ENCODE measurements around the gene IL25. TPM values are rescaled to one million over a fixed set of nuclear protein-coding genes. Genes with fewer than 3 reads are reported as not detected.

The IL25 gene
- total and polyA plus RNA-seq, 2 of the 8 experiments (the other 6 are each of a cell fraction or from before 2014, with no cell fraction given), result not detected

DNA sequence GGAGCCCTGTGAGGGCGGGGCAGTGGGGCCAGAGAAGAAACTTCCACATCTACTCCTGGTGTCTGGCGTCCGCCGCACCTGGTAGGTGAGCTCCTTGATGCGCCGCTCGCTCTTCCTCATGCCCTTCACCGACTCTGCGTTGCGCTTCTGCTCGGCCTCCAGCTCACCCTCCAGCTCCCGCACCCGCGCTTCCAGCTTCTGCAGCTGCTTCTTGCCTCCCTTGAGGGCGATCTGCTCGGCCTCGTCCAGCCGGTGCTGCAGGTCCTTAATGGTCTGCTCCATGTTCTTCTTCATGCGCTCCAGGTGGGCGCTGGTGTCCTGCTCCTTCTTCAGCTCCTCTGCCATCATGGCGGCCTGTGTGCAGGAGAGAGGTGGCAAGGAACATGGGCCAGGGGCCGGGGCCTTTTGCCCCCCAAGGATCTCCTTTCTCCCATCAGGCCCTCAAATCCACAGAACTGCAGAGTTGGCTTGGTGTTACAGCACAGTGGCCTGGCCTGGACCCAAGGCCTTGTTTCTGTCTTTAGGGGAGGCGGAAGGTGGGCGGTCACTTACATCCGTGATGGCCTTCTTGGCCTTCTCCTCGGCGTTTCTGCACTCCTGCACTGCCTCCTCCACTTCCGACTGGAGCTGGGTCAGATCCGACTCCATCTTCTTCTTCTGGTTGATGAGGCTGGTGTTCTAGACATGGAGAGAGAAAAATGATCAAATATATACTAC, 11.9 kb downstream of the IL25 start:
- POLR2A ChIA-PET (ENCODE audit: partially characterized antibody), result no interaction called here
- TF ChIP-seq, protein P1, sequence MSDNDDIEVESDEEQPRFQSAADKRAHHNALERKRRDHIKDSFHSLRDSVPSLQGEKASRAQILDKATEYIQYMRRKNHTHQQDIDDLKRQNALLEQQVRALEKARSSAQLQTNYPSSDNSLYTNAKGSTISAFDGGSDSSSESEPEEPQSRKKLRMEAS (IDR thresholded peaks at IDR 0.05), result no peak
- TF ChIP-seq KDM1A (IDR thresholded peaks at IDR 0.05; ENCODE audit: borderline replicate concordance, low read length) (no peak), CEBPB (IDR thresholded peaks at IDR 0.05; ENCODE audit: low read depth, low read length) (no peak), NRF1 (IDR thresholded peaks at IDR 0.05; ENCODE audit: low read depth, low read length) (no peak), HDAC6 (IDR thresholded peaks at IDR 0.05; ENCODE audit: low read depth, low read length) (no peak), SP2 (IDR thresholded peaks at IDR 0.05; ENCODE audit: low read length) (no peak), EZH2 (IDR thresholded peaks at IDR 0.05; ENCODE audit: low read depth, low read length, severe bottlenecking) (no peak), KDM5A (IDR thresholded peaks at IDR 0.05; ENCODE audit: low read length) (no peak), SP1 (IDR thresholded peaks at IDR 0.05; ENCODE audit: low read depth, low read length) (no peak)
- TF ChIP-seq, protein P2, sequence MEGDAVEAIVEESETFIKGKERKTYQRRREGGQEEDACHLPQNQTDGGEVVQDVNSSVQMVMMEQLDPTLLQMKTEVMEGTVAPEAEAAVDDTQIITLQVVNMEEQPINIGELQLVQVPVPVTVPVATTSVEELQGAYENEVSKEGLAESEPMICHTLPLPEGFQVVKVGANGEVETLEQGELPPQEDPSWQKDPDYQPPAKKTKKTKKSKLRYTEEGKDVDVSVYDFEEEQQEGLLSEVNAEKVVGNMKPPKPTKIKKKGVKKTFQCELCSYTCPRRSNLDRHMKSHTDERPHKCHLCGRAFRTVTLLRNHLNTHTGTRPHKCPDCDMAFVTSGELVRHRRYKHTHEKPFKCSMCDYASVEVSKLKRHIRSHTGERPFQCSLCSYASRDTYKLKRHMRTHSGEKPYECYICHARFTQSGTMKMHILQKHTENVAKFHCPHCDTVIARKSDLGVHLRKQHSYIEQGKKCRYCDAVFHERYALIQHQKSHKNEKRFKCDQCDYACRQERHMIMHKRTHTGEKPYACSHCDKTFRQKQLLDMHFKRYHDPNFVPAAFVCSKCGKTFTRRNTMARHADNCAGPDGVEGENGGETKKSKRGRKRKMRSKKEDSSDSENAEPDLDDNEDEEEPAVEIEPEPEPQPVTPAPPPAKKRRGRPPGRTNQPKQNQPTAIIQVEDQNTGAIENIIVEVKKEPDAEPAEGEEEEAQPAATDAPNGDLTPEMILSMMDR (IDR thresholded peaks at IDR 0.05; ENCODE audit: control extremely low read depth in 1 of 3, insufficient read depth in 1 of 3, low read depth in 1 of 3, low read length in 3 of 3), result no peak

More for the DNA sequence above, 11.9 kb downstream of the IL25 start:
- no peak overlapping the region for H4K5ac ChIP-seq (ENCODE audit: insufficient read length, low read depth, low read length)
- WGBS, 2 experiments (ENCODE audit: extremely low coverage in 1 of 2, insufficient coverage in 1 of 2, insufficient read length in 1 of 2, insufficient replicate concordance in 2 of 2, low coverage in 1 of 2, low lambda C conversion rate in 2 of 2, missing lambda C conversion rate in 1 of 2), result 91% methylated on average over 29 of the region's 29 CpGs; no CpG with 5 or more reads in 1 of the 2 experiments
- no peak overlapping the region for H4K91ac ChIP-seq (replicated peaks; ENCODE audit: insufficient read length, low read length)
- H3K23ac ChIP-seq (ENCODE audit: insufficient read length), result no peak overlapping the region
- H2AK5ac ChIP-seq (ENCODE audit: low read depth, low read length), result no peak overlapping the region
- H2BK120ac ChIP-seq (replicated peaks; ENCODE audit: low read depth, low read length), result no peak overlapping the region
- H3K9ac ChIP-seq (replicated peaks in 1 of 4; ENCODE audit: extremely low read depth in 1 of 4, low read depth in 3 of 4, low read length in 3 of 4), result no peak overlapping the region
- H3K27me3 ChIP-seq (replicated peaks in 1 of 4; ENCODE audit: control insufficient read depth in 3 of 4, extremely low read depth in 1 of 4, insufficient read depth in 3 of 4, low read length in 3 of 4), result no peaks in the 10 kb centered on the region; a peak in 1 of 7 replicates
- no peaks in the 10 kb centered on the region for H4K20me1 ChIP-seq (replicated peaks in 1 of 2; ENCODE audit: control insufficient read depth in 1 of 2, insufficient read depth in 2 of 2, low read length in 2 of 2)
- H3K4ac ChIP-seq (replicated peaks; ENCODE audit: insufficient read length, low read depth, low read length), result no peak overlapping the region
- H4K8ac ChIP-seq (ENCODE audit: extremely low read depth, insufficient read depth, low read length), result no peak overlapping the region
- H2AFZ ChIP-seq (ENCODE audit: low read length), result no peak overlapping the region
- H3K79me1 ChIP-seq (ENCODE audit: low read depth, low read length), result no peaks in the 10 kb centered on the region
- H3K4me3 ChIP-seq (ENCODE audit: extremely low read depth in 1 of 4, insufficient read depth in 2 of 4, low read depth in 3 of 4, low read length in 4 of 4), result no peak overlapping the region
- no peaks in the 10 kb centered on the region for H3K36me3 ChIP-seq (ENCODE audit: control insufficient read depth in 2 of 4, insufficient read depth in 4 of 4, low read length in 3 of 4)
- no peak overlapping the region for H2BK15ac ChIP-seq (ENCODE audit: low read length)
- no peak overlapping the region for H3K56ac ChIP-seq (replicated peaks; ENCODE audit: insufficient read length, low read depth, low read length)
- H3K27ac ChIP-seq (ENCODE audit: low read depth, low read length), result no peak overlapping the region
- H2BK20ac ChIP-seq (ENCODE audit: low read length), result no peak overlapping the region
- H2BK12ac ChIP-seq (ENCODE audit: low read depth, low read length), result no peak overlapping the region
- H2BK5ac ChIP-seq (ENCODE audit: low read depth, low read length), result no peak overlapping the region
- H3K79me2 ChIP-seq (ENCODE audit: control insufficient read depth in 1 of 2, insufficient read depth in 2 of 2, low read length in 2 of 2), result no peaks in the 10 kb centered on the region
- H3K9me3 ChIP-seq (ENCODE audit: insufficient read depth in 2 of 2, low read depth in 1 of 2, low read length in 1 of 2), result no peaks in the 10 kb centered on the region
- no peaks in the 10 kb centered on the region; the same call in 1 of the 2 replicates for H3K23me2 ChIP-seq (ENCODE audit: low read depth, low read length)
- H3K4me1 ChIP-seq (replicated peaks in 1 of 4; ENCODE audit: control insufficient read depth in 3 of 4, insufficient read depth in 4 of 4, low read length in 3 of 4), result peaks cover 0 to 10% (median 1%) of the 10 kb centered on the region in 4 experiments; a peak in 4 of 7 replicates
- DNase-seq (ENCODE audit: low read depth in 1 of 2, low spot score in 2 of 2) (no peak), FAIRE-seq (no peak)
- H3K4me2 ChIP-seq (ENCODE audit: insufficient read depth in 1 of 2, low read depth in 2 of 2, low read length in 2 of 2), result no peak overlapping the region
- H3K14ac ChIP-seq (ENCODE audit: insufficient read length), result no peak overlapping the region
- H3K18ac ChIP-seq (ENCODE audit: extremely low read depth, low read length), result no peak overlapping the region
- CTCF ChIA-PET (ENCODE audit: partially characterized antibody), result interaction anchor here (0.6 to 15.0 kb wide), 10 partner anchors 10 to 707 kb away, joined by 3 to 333 read pairs (median 4); partner anchors contain the start of genes EFS and SLC22A17

Measured in H1 (cell line).